NCI-H2029 treated with DMSO at 0.1 percent for 48 hours (cell line): ENCODE results near the gene FRMD1.

ENCODE experiments used
- DNase-seq: peaks from one replicate; lab custom pipeline; 2025; lab: John Stamatoyannopoulos, UW

FRMD1 gene

GRCh38 chr6:168005796-168006195 lies 73.2 kb downstream of the FRMD1 start:
- no peak for DNase-seq

- DNase-seq, result no peak
Measured at GRCh38 chr6:168004945-168005344, 74.1 kb downstream of the FRMD1 start.

- no peak for DNase-seq
Measured at GRCh38 chr6:168004023-168004422, 75.0 kb downstream of the FRMD1 start.
